B cell (primary cell): ENCODE results near the gene PLA2G4E. TPM values are rescaled to one million over a fixed set of nuclear protein-coding genes. Genes with fewer than 3 reads are reported as not detected.

Experiments
- ATAC-seq: fragments of 200-7000 bp; cut with Tn5 transposase; one replicate; pipeline ENCODE4 v1.10.0; 2021; ENCODE audit warnings: low read depth, mild to moderate bottlenecking, moderate number of reproducible peaks, moderate library complexity
- CTCF ChIA-PET: fragments of 350-600 bp; sonication (Branson Sonifier 250); formaldehyde crosslinking; loops from one replicate; lab custom pipeline; 2021; ENCODE audit warnings: antibody characterized with exemption, inconsistent platforms; lab: Charles Lee
- POLR2A ChIA-PET: fragments of 350-600 bp; sonication (Branson Sonifier 250); formaldehyde crosslinking; loops from one replicate; lab custom pipeline; 2021; ENCODE audit warnings: antibody characterized with exemption; lab: Charles Lee
- DNase-seq: peaks from one replicate; pipeline ENCODE4 v3.0.0; 2013
- H2AFZ ChIP-seq: 2 replicates; pipeline ENCODE4 v1.6.1; 2012; ENCODE audit warnings: mild to moderate bottlenecking, low read depth, low read length; ENCODE audit not compliant: insufficient read depth, poor library complexity, severe bottlenecking
- H3K27ac ChIP-seq, 2 donors: 1 replicate in 1 of 2; 2 replicates in 1 of 2; pipeline ENCODE4 v1.5.1; 2012 to 2013; ENCODE audit warnings: low read length in 2 of 2, mild to moderate bottlenecking in 2 of 2, moderate library complexity in 1 of 2
- H3K27me3 ChIP-seq, 4 experiments: fragments of 200-600 bp in 1 of 4; sonication (generic) in 1 of 4; replicated peaks in 1 of 4; 1 replicate in 2 of 4; 2 replicates in 2 of 4; pipeline versions ENCODE4 v1.6.1 to v1.7.0; 2013 to 2016; ENCODE audit warnings: low read length in 3 of 4, mild to moderate bottlenecking in 2 of 4, mixed read lengths in 1 of 4, moderate library complexity in 1 of 4; ENCODE audit not compliant: insufficient read depth in 4 of 4, control insufficient read depth in 3 of 4; ENCODE audit errors: control extremely low read depth in 1 of 4
- H3K36me3 ChIP-seq, 2 experiments: replicated peaks in 1 of 2; 1 replicate in 1 of 2; 2 replicates in 1 of 2; pipeline versions ENCODE4 v1.6.1 to v1.7.1; 2013; ENCODE audit warnings: low read length in 1 of 2; ENCODE audit not compliant: insufficient read depth in 2 of 2, control insufficient read depth in 1 of 2; ENCODE audit errors: control extremely low read depth in 1 of 2, extremely low read depth in 1 of 2
- H3K4me1 ChIP-seq, 2 donors: fragments of 200-600 bp in 1 of 2; sonication (generic) in 1 of 2; 1 replicate in 1 of 2; 2 replicates in 1 of 2; pipeline versions ENCODE4 v1.5.1 to v1.6.1; 2013 to 2017; ENCODE audit warnings: low read length in 2 of 2; ENCODE audit not compliant: control insufficient read depth in 2 of 2, insufficient read depth in 2 of 2
- H3K4me2 ChIP-seq: replicated peaks from 2 replicates; pipeline ENCODE3; 2012; ENCODE audit warnings: mild to moderate bottlenecking, low read depth, low read length; ENCODE audit not compliant: poor library complexity, severe bottlenecking
- H3K4me3 ChIP-seq, 5 experiments: fragments of 200-600 bp in 1 of 5; sonication (generic) in 1 of 5; 1 replicate in 3 of 5; 2 replicates in 2 of 5; pipeline versions ENCODE4 v1.5.1 to v1.7.0; 2011 to 2016; ENCODE audit warnings: low read length in 4 of 5, mild to moderate bottlenecking in 4 of 5, low read depth in 2 of 5, control low read depth in 1 of 5, moderate library complexity in 1 of 5; ENCODE audit not compliant: insufficient read depth in 1 of 5; ENCODE audit errors: control extremely low read depth in 1 of 5, extremely low read depth in 1 of 5
- H3K79me2 ChIP-seq: fragments of 200-600 bp; sonication (generic); one replicate; pipeline ENCODE4 v1.6.0; 2016; ENCODE audit warnings: low read length; ENCODE audit not compliant: control insufficient read depth, insufficient read depth
- H3K9ac ChIP-seq: fragments of 200-600 bp; sonication (generic); 2 replicates; pipeline ENCODE4 v1.6.1; 2017; ENCODE audit warnings: mild to moderate bottlenecking, low read length, moderate library complexity
- H3K9me3 ChIP-seq, 3 donors: one replicate each; pipeline versions ENCODE4 v1.6.1 to v1.7.1; 2013; ENCODE audit warnings: low read length in 2 of 3; ENCODE audit not compliant: control insufficient read depth in 2 of 3, insufficient read depth in 1 of 3; ENCODE audit errors: control extremely low read depth in 1 of 3
- H4K20me1 ChIP-seq: 2 replicates; pipeline ENCODE4 v1.6.0; 2012; ENCODE audit warnings: mild to moderate bottlenecking, low read length; ENCODE audit not compliant: insufficient read depth, control insufficient read depth, poor library complexity, severe bottlenecking
- H3K27ac Mint-ChIP-seq: one replicate; pipeline ENCODE4 v1.8.0; 2021; ENCODE audit warnings: mixed read lengths
- H3K27me3 Mint-ChIP-seq: one replicate; pipeline ENCODE4 v1.8.0; 2021; ENCODE audit warnings: mixed read lengths
- H3K4me1 Mint-ChIP-seq: one replicate; pipeline ENCODE4 v1.8.0; 2021; ENCODE audit warnings: mixed read lengths
- H3K4me3 Mint-ChIP-seq: one replicate; pipeline ENCODE4 v1.8.0; 2021; ENCODE audit warnings: mixed read lengths
- H3K9me3 Mint-ChIP-seq: one replicate; pipeline ENCODE4 v1.8.0; 2022; ENCODE audit warnings: mixed read lengths; ENCODE audit not compliant: insufficient read depth
- CTCF ChIP-seq: fragments of 200-600 bp; IDR thresholded peaks from one replicate; pipeline ENCODE4 v1.8.0; 2022; ENCODE audit warnings: antibody characterized with exemption, mild to moderate bottlenecking
- EZH2 ChIP-seq: IDR thresholded peaks from 2 replicates; pipeline ENCODE4 v1.6.1; 2012; ENCODE audit warnings: borderline replicate concordance, low read depth, mild to moderate bottlenecking, moderate library complexity, low read length; ENCODE audit not compliant: insufficient read depth, poor library complexity, severe bottlenecking
- WGBS: methylation state at CpG from one replicate; pipeline ENCODE4 v1.1.5; 2013; ENCODE audit warnings: missing lambda C conversion rate; ENCODE audit not compliant: insufficient coverage; 5-methylcytosine and 5-hydroxymethylcytosine counted together
- intact Hi-C: fragments of 100-400 bp; cut with micrococcal nuclease; formaldehyde crosslinking; loops from one replicate; pipeline ENCODE4 v1.10.0; 2022
- polyA plus RNA-seq: library from polyadenylated mRNA; depleted of rRNA; stranded (reverse); fragments of >200 nt; gene quantifications from 2 replicates; pipeline ENCODE4 v1.2.3, GENCODE V29; 2012
- total RNA-seq, 2 donors: library from RNA; stranded (reverse); fragments of 120-200 nt in 1 of 2; gene quantifications; 1 replicate in 1 of 2; 2 replicates in 1 of 2; pipeline versions ENCODE4 v1.2.3 to v1.2.4, GENCODE V29; 2013 to 2022

PLA2G4E gene
- total and polyA plus RNA-seq, 2 donors (not counting 1 experiment from before 2014, with no cell fraction given) = not detected

GRCh38 chr15:41981371-41982132 is 39.3 kb downstream of the PLA2G4E start:
- CTCF ChIA-PET = interaction anchor here (2.1 kb wide), 2 partner anchors 9 to 208 kb away, joined by 6 read pairs; partner anchors contain the start of gene EHD4
- no peak for ATAC-seq
- H3K4me3 Mint-ChIP-seq = no peak overlapping the region

More at GRCh38 chr15:41981371-41982132, 39.3 kb downstream of the PLA2G4E start:
- no peaks in the 10 kb centered on the region for H3K9me3 ChIP-seq
- POLR2A ChIA-PET = no interaction called here
- Mint-ChIP-seq H3K27me3 (peaks cover 18% of the 10 kb centered on the region), H3K9me3 (no peaks in the 10 kb centered on the region), H3K4me1 (no peaks in the 10 kb centered on the region), H3K27ac (no peak overlapping the region)
- H2AFZ ChIP-seq = no peak overlapping the region
- TF ChIP-seq CTCF = no peak
- no peak for TF ChIP-seq EZH2
- 98% methylated on average over 9 of the region's 10 CpGs for WGBS
- no peaks in the 10 kb centered on the region for H3K36me3 ChIP-seq
- H3K79me2 ChIP-seq = no peaks in the 10 kb centered on the region
- H3K4me1 ChIP-seq = no peaks in the 10 kb centered on the region
- no peak overlapping the region for H3K4me3 ChIP-seq
- H3K9ac ChIP-seq = no peak overlapping the region
- H3K27me3 ChIP-seq = peaks cover 0 to 8% (median 0%) of the 10 kb centered on the region in 4 experiments
- H4K20me1 ChIP-seq = no peaks in the 10 kb centered on the region
- intact Hi-C loops = no loop called here
- H3K27ac ChIP-seq = no peak overlapping the region
- H3K4me2 ChIP-seq = no peak overlapping the region
- DNase-seq = no peak
